Epithelial cell of prostate (primary cell): ENCODE measurements around the gene EPHB1.

Source experiments
- DNase-seq: peaks from one replicate; pipeline ENCODE4 v3.0.0-alpha.2; 2011; ENCODE audit warnings: low read depth, low spot score
- H3K27ac ChIP-seq: fragments of 450-650 bp; 2 replicates; pipeline ENCODE4 v1.5.1; 2017; ENCODE audit warnings: mild to moderate bottlenecking

Gene EPHB1

GRCh38 chr3:134839990-134840389 lies 44.9 kb downstream of the EPHB1 start:
- DNase-seq, result no peak
- H3K27ac ChIP-seq, result no peak overlapping the region

- DNase-seq, result no peak
- no peak overlapping the region for H3K27ac ChIP-seq
Observed at GRCh38 chr3:134840459-134840858, 45.4 kb downstream of the EPHB1 start.

- peak overlapping the region; percentile 82 for H3K27ac ChIP-seq
Observed at GRCh38 chr3:134846084-134846483, 51.0 kb downstream of the EPHB1 start.

GRCh38 chr3:134846911-134847317 lies 51.9 kb downstream of the EPHB1 start:
- peak overlapping the region; percentile 82 for H3K27ac ChIP-seq
- DNase-seq, result peak; percentile 70

More at GRCh38 chr3:134846084-134846483, 51.0 kb downstream of the EPHB1 start:
- DNase-seq, result no peak

GRCh38 chr3:134847349-134847748 lies 52.3 kb downstream of the EPHB1 start:
- peak overlapping the region; percentile 82 for H3K27ac ChIP-seq

GRCh38 chr3:134849561-134849960 lies 54.5 kb downstream of the EPHB1 start:
- no peak for DNase-seq
- no peak overlapping the region for H3K27ac ChIP-seq

More at GRCh38 chr3:134847349-134847748, 52.3 kb downstream of the EPHB1 start:
- DNase-seq, result no peak

GRCh38 chr3:134850761-134851160 lies 55.7 kb downstream of the EPHB1 start:
- DNase-seq, result no peak
- no peak overlapping the region for H3K27ac ChIP-seq

GRCh38 chr3:134852132-134852531 lies 57.1 kb downstream of the EPHB1 start:
- DNase-seq, result no peak

GRCh38 chr3:134852893-134853351 lies 57.9 kb downstream of the EPHB1 start:
- DNase-seq, result no peak
- H3K27ac ChIP-seq, result no peak overlapping the region

More at GRCh38 chr3:134852132-134852531, 57.1 kb downstream of the EPHB1 start:
- H3K27ac ChIP-seq, result no peak overlapping the region

- no peak for DNase-seq
- no peak overlapping the region for H3K27ac ChIP-seq
Observed at GRCh38 chr3:134854254-134854653, 59.2 kb downstream of the EPHB1 start.

- H3K27ac ChIP-seq, result no peak overlapping the region
- no peak for DNase-seq
Observed at GRCh38 chr3:134857356-134857755, 62.3 kb downstream of the EPHB1 start.

- H3K27ac ChIP-seq, result no peak overlapping the region
- no peak for DNase-seq
Observed at GRCh38 chr3:134857776-134858362, 62.8 kb downstream of the EPHB1 start.

GRCh38 chr3:134858441-134859035 lies 63.5 kb downstream of the EPHB1 start:
- H3K27ac ChIP-seq, result no peak overlapping the region
- no peak for DNase-seq

- no peak overlapping the region for H3K27ac ChIP-seq
- no peak for DNase-seq
Observed at GRCh38 chr3:134859341-134859740, 64.3 kb downstream of the EPHB1 start.

- H3K27ac ChIP-seq, result no peak overlapping the region
- DNase-seq, result no peak
Observed at GRCh38 chr3:134860141-134860540, 65.1 kb downstream of the EPHB1 start.

GRCh38 chr3:134863915-134864314 lies 68.9 kb downstream of the EPHB1 start:
- H3K27ac ChIP-seq, result no peak overlapping the region
- DNase-seq, result no peak

- H3K27ac ChIP-seq, result no peak overlapping the region
- DNase-seq, result no peak
Observed at GRCh38 chr3:134864636-134865035, 69.6 kb downstream of the EPHB1 start.

GRCh38 chr3:134867277-134867676 lies 72.2 kb downstream of the EPHB1 start:
- no peak overlapping the region for H3K27ac ChIP-seq
- no peak for DNase-seq

- no peak for DNase-seq
Observed at GRCh38 chr3:134869153-134869726, 74.2 kb downstream of the EPHB1 start.

GRCh38 chr3:134871818-134872217 lies 76.8 kb downstream of the EPHB1 start:
- H3K27ac ChIP-seq, result no peak overlapping the region
- no peak for DNase-seq

More at GRCh38 chr3:134869153-134869726, 74.2 kb downstream of the EPHB1 start:
- no peak overlapping the region for H3K27ac ChIP-seq
